ENCODE results near the gene CALML5. TPM values are rescaled to one million over a fixed set of nuclear protein-coding genes. Genes with fewer than 3 reads are reported as not detected.

CALML5 gene
- total and polyA plus RNA-seq, 9 of the 15 experiments (the other 6 are each of a cell fraction or from before 2014, with no cell fraction given): not detected

- TF ChIP-seq ZNF609 (CRISPR knock-in tag; IDR thresholded peaks at IDR 0.05; ENCODE audit: borderline replicate concordance) (no peak), DEAF1 (CRISPR knock-in tag; IDR thresholded peaks at IDR 0.05) (no peak; the same call in 1 of the 2 replicates), ETV1 (tag; conservative IDR thresholded peaks at IDR 0.05; ENCODE audit: low read depth) (peak; percentile 36; the same call in 1 of the 2 replicates), ZBTB12 (CRISPR knock-in tag; IDR thresholded peaks at IDR 0.05) (no peak), RNF2 (IDR thresholded peaks at IDR 0.05) (peak; percentile 94; the same call in 1 of the 2 replicates), ZNF561 (CRISPR knock-in tag; conservative IDR thresholded peaks at IDR 0.05) (no peak), RFX1 (IDR thresholded peaks at IDR 0.05) (no peak; the same call in 1 of the 2 replicates), PML (IDR thresholded peaks at IDR 0.05; ENCODE audit: low read length) (peak; percentile 69; the same call in 1 of the 2 replicates), NONO (IDR thresholded peaks at IDR 0.05; ENCODE audit: low read depth in 2 of 2, low read length in 1 of 2) (no peak), ZNF311 (CRISPR knock-in tag; IDR thresholded peaks at IDR 0.05) (peak; percentile 59; the same call in 1 of the 2 replicates), DLX4 (CRISPR knock-in tag; IDR thresholded peaks at IDR 0.05) (no peak), ZNF445 (CRISPR knock-in tag; IDR thresholded peaks at IDR 0.05; ENCODE audit: low read depth) (no peak), U2AF1 (optimal IDR thresholded peaks at IDR 0.05; ENCODE audit: low read depth, low read length) (no peak), ZBTB9 (CRISPR knock-in tag; IDR thresholded peaks at IDR 0.05) (no peak), HNRNPLL (IDR thresholded peaks at IDR 0.05; ENCODE audit: low read depth, low read length, poor library complexity, severe bottlenecking) (peak; percentile 58), ZEB2 (IDR thresholded peaks at IDR 0.05) (peak; percentile 69), RAD51 (IDR thresholded peaks at IDR 0.05; ENCODE audit: borderline replicate concordance, low read depth) (no peak; the same call in 1 of the 2 replicates), GATA2 (CRISPR knock-in tag; IDR thresholded peaks at IDR 0.05) (peak; percentile 79)
Measured at GRCh38 chr10:5461914-5462840, 37.2 kb downstream of the CALML5 start (continued).
